GM23248 (cell line): ENCODE measurements around the gene GPATCH4. TPM values are rescaled to one million over a fixed set of nuclear protein-coding genes. Genes with fewer than 3 reads are reported as not detected.

ENCODE experiments used
- DNase-seq: peaks from one replicate; pipeline ENCODE4 v3.0.0-alpha.2; 2015
- H2AFZ ChIP-seq: fragments of 200-600 bp; sonication (generic); 2 replicates; pipeline ENCODE4 v1.6.1; 2016; ENCODE audit warnings: antibody characterized with exemption
- H3F3A ChIP-seq: fragments of 200-600 bp; sonication (generic); 2 replicates; pipeline ENCODE4 v1.6.1; 2016; ENCODE audit warnings: mild to moderate bottlenecking, antibody characterized with exemption, mixed run types; ENCODE audit not compliant: insufficient read depth
- H3K27ac ChIP-seq: fragments of 200-600 bp; sonication (generic); 2 replicates; pipeline ENCODE4 v1.5.1; 2016; ENCODE audit warnings: mild to moderate bottlenecking
- H3K27me3 ChIP-seq: fragments of 200-600 bp; sonication (generic); replicated peaks from 2 replicates; pipeline ENCODE4 v1.6.1; 2016; ENCODE audit warnings: mild to moderate bottlenecking; ENCODE audit not compliant: insufficient read depth
- H3K36me3 ChIP-seq: fragments of 200-600 bp; sonication (generic); 2 replicates; pipeline ENCODE4 v1.6.1; 2016; ENCODE audit warnings: low read depth, mild to moderate bottlenecking
- H3K4me1 ChIP-seq: fragments of 200-600 bp; sonication (generic); 2 replicates; pipeline ENCODE4 v1.6.1; 2016; ENCODE audit warnings: mild to moderate bottlenecking; ENCODE audit not compliant: insufficient read depth
- H3K4me2 ChIP-seq: fragments of 200-600 bp; sonication (generic); one replicate; pipeline ENCODE4 v1.6.1; 2016; ENCODE audit warnings: mild to moderate bottlenecking; ENCODE audit not compliant: unreplicated experiment
- H3K4me3 ChIP-seq: fragments of 200-600 bp; sonication (generic); 2 replicates; pipeline ENCODE4 v1.5.1; 2016; ENCODE audit warnings: mild to moderate bottlenecking
- H3K79me2 ChIP-seq: fragments of 200-600 bp; sonication (generic); 2 replicates; pipeline ENCODE4 v1.6.1; 2016; ENCODE audit warnings: mild to moderate bottlenecking; ENCODE audit not compliant: insufficient read depth
- H3K9ac ChIP-seq: fragments of 200-600 bp; sonication (generic); 2 replicates; pipeline ENCODE4 v1.6.1; 2016; ENCODE audit warnings: mild to moderate bottlenecking
- H3K9me2 ChIP-seq: fragments of 200-600 bp; sonication (generic); 2 replicates; pipeline ENCODE4 v1.6.1; 2016; ENCODE audit warnings: mixed run types, mild to moderate bottlenecking, moderate library complexity; ENCODE audit not compliant: insufficient read depth
- H3K9me3 ChIP-seq: fragments of 200-600 bp; sonication (generic); one replicate; pipeline ENCODE4 v1.6.1; 2017; ENCODE audit warnings: low read depth
- H4K20me1 ChIP-seq: fragments of 200-600 bp; sonication (generic); 2 replicates; pipeline ENCODE4 v1.6.0; 2016; ENCODE audit not compliant: insufficient read depth
- EZH2 ChIP-seq: fragments of 200-600 bp; sonication (generic); IDR thresholded peaks from 2 replicates; pipeline ENCODE4 v1.6.1; 2018; ENCODE audit warnings: antibody characterized with exemption, mild to moderate bottlenecking; ENCODE audit not compliant: insufficient read depth, poor library complexity, severe bottlenecking
- EZH2phosphoT487 ChIP-seq: fragments of 200-600 bp; sonication (generic); IDR thresholded peaks from 2 replicates; pipeline ENCODE4 v1.6.1; 2018; ENCODE audit warnings: antibody characterized with exemption, moderate library complexity, mild to moderate bottlenecking, low read depth; ENCODE audit not compliant: insufficient read depth
- WGBS, 2 experiments: methylation state at CpG; one replicate each; pipeline ENCODE4 v1.1.6; 2015 to 2017; ENCODE audit warnings: low lambda C conversion rate in 2 of 2, low coverage in 1 of 2; ENCODE audit errors: missing lambda C conversion rate in 2 of 2; 5-methylcytosine and 5-hydroxymethylcytosine counted together
- in situ Hi-C: fragments of 300-500 bp; cut with MboI; formaldehyde crosslinking; loops from 2 replicates; pipeline ENCODE4 v1.15.0; 2020
- polyA plus RNA-seq: library from polyadenylated mRNA; unstranded; fragments of >200 nt; fragmentation: Nextera tagmentation; extraction: Ambion mirVana; gene quantifications from 2 replicates; pipeline ENCODE4 v1.2.1, GENCODE V29; 2016
- total RNA-seq: library from RNA; depleted of rRNA; stranded (reverse); fragments of >200 nt; shearing (Covaris generic); gene quantifications from 2 replicates; pipeline ENCODE4 v1.2.3, GENCODE V29; 2014; rRNA removed

Gene GPATCH4
- total RNA-seq (9.5 and 12.5 TPM in 2 replicates), polyA plus RNA-seq (43.0 and 46.6 TPM in 2 replicates)

GRCh38 chr1:156601122-156601830, at the start of gene GPATCH4:
GPATCH4 (minus strand) TSS chr1:156601479.
- Histone ChIP-seq H3K4me3 (peak within 1 kb of the TSS; percentile 93), H3K9me3 (no peaks in the 10 kb centered on the region), H3F3A (no peaks in the 10 kb centered on the region), H3K9me2 (no peaks in the 10 kb centered on the region), H3K4me2 (peak within 1 kb of the TSS; percentile 94), H4K20me1 (no peaks in the 10 kb centered on the region), H3K79me2 (peaks cover 30% of the 10 kb centered on the region), H3K27me3 (no peaks in the 10 kb centered on the region), H3K9ac (peak within 1 kb of the TSS; percentile 86), H3K4me1 (peaks cover 17% of the 10 kb centered on the region), H3K36me3 (no peaks in the 10 kb centered on the region), H3K27ac (peak within 1 kb of the TSS; percentile 76), H2AFZ (peak within 1 kb of the TSS; percentile 99)
- DNase-seq, result peak; percentile 98
- 1% methylated on average over 35 of the region's 35 CpGs for WGBS, 2 experiments
- TF ChIP-seq EZH2phosphoT487 (no peak), EZH2 (no peak)
- in situ Hi-C loops, result loop anchor here (10.0 kb wide), 1 partner anchor 216 kb away; no protein-coding TSS in a partner anchor

- Histone ChIP-seq H3F3A (no peaks in the 10 kb centered on the region), H3K4me3 (no peak overlapping the region), H3K36me3 (no peaks in the 10 kb centered on the region), H3K9me2 (no peaks in the 10 kb centered on the region), H3K27me3 (peaks cover 53% of the 10 kb centered on the region), H3K9me3 (no peaks in the 10 kb centered on the region), H3K4me2 (no peak overlapping the region), H2AFZ (no peak overlapping the region), H3K9ac (no peak overlapping the region), H4K20me1 (no peaks in the 10 kb centered on the region), H3K4me1 (no peaks in the 10 kb centered on the region), H3K27ac (no peak overlapping the region), H3K79me2 (no peaks in the 10 kb centered on the region)
- in situ Hi-C loops, result no loop called here
- no peak for DNase-seq
- 11 to 15% methylated on average over 2 of the region's 2 CpGs for WGBS, 2 experiments
- TF ChIP-seq EZH2 (no peak), EZH2phosphoT487 (no peak)
These were observed 47.7 kb upstream of the GPATCH4 start for GRCh38 chr1:156648951-156649350.

GRCh38 chr1:156648496-156648895, 47.2 kb upstream of the GPATCH4 start:
- H2AFZ ChIP-seq, result no peak overlapping the region
- H3K9me3 ChIP-seq, result no peaks in the 10 kb centered on the region
- H3K4me2 ChIP-seq, result no peak overlapping the region
- WGBS, 2 experiments, result 51 to 59% methylated on average over 10 of the region's 10 CpGs
- H3K27me3 ChIP-seq, result peaks cover 53% of the 10 kb centered on the region
- H4K20me1 ChIP-seq, result no peaks in the 10 kb centered on the region
- H3K9ac ChIP-seq, result no peak overlapping the region
- no peaks in the 10 kb centered on the region for H3K9me2 ChIP-seq
- H3F3A ChIP-seq, result no peaks in the 10 kb centered on the region
- DNase-seq, result no peak
- no peaks in the 10 kb centered on the region for H3K4me1 ChIP-seq
- H3K79me2 ChIP-seq, result no peaks in the 10 kb centered on the region
- TF ChIP-seq EZH2phosphoT487 (no peak), EZH2 (no peak)
- in situ Hi-C loops, result no loop called here
- no peaks in the 10 kb centered on the region for H3K36me3 ChIP-seq
- no peak overlapping the region for H3K4me3 ChIP-seq
- no peak overlapping the region for H3K27ac ChIP-seq

GRCh38 chr1:156647351-156647750, 46.1 kb upstream of the GPATCH4 start:
- Histone ChIP-seq H3K4me3 (no peak overlapping the region), H3K4me1 (no peaks in the 10 kb centered on the region)
- no peak for DNase-seq

More at GRCh38 chr1:156647351-156647750, 46.1 kb upstream of the GPATCH4 start:
- H4K20me1 ChIP-seq, result no peaks in the 10 kb centered on the region
- H3K9ac ChIP-seq, result no peak overlapping the region
- no peaks in the 10 kb centered on the region for H3F3A ChIP-seq
- H2AFZ ChIP-seq, result no peak overlapping the region
- no peaks in the 10 kb centered on the region for H3K36me3 ChIP-seq
- peaks cover 64% of the 10 kb centered on the region for H3K27me3 ChIP-seq
- H3K27ac ChIP-seq, result no peak overlapping the region
- H3K79me2 ChIP-seq, result no peaks in the 10 kb centered on the region
- in situ Hi-C loops, result no loop called here
- TF ChIP-seq EZH2phosphoT487, result no peak
- TF ChIP-seq EZH2, result no peak
- H3K4me2 ChIP-seq, result no peak overlapping the region
- H3K9me2 ChIP-seq, result no peaks in the 10 kb centered on the region
- WGBS, 2 experiments, result 66 to 68% methylated on average over 9 to 10 of the region's 10 CpGs
- H3K9me3 ChIP-seq, result no peaks in the 10 kb centered on the region
